GM12891 (cell line): Measurements from ENCODE around the gene ZNF777.

ENCODE experiments used
- PAX5 ChIP-seq: IDR thresholded peaks from 2 replicates; pipeline ENCODE4 v1.6.1; 2011; ENCODE audit warnings: low read length, moderate library complexity, mild to moderate bottlenecking; ENCODE audit not compliant: insufficient read depth, severe bottlenecking
- POLR2A ChIP-seq: IDR thresholded peaks from 2 replicates; pipeline ENCODE4 v1.6.1; 2011; ENCODE audit warnings: low read depth, low read length, control low read depth
- POLR2AphosphoS5 ChIP-seq: IDR thresholded peaks from 2 replicates; pipeline ENCODE4 v1.6.1; 2011; ENCODE audit warnings: low read depth, low read length, control low read depth
- POU2F2 ChIP-seq: IDR thresholded peaks from 2 replicates; pipeline ENCODE4 v1.6.1; 2011; ENCODE audit warnings: low read depth, mild to moderate bottlenecking, control low read depth, low read length, moderate library complexity
- SPI1 ChIP-seq: IDR thresholded peaks from 2 replicates; pipeline ENCODE4 v1.6.1; 2011; ENCODE audit warnings: low read depth, low read length, control low read depth
- TAF1 ChIP-seq: IDR thresholded peaks from 2 replicates; pipeline ENCODE4 v1.6.1; 2011; ENCODE audit warnings: low read depth, low read length, control low read depth

GRCh38 chr7:149414745-149415390 is 46.0 kb downstream of the ZNF777 start:
- TF ChIP-seq POLR2A, result no peak
- no peak for TF ChIP-seq TAF1
- no peak for TF ChIP-seq POLR2AphosphoS5
- TF ChIP-seq POU2F2, result no peak
- no peak for TF ChIP-seq PAX5
- no peak for TF ChIP-seq SPI1
